Subcutaneous adipose tissue (tissue), 4 donors: ENCODE data around the gene ASPSCR1. TPM values are rescaled to one million over a fixed set of nuclear protein-coding genes. Genes with fewer than 3 reads are reported as not detected.

Source experiments
- total RNA-seq, 4 donors: library from RNA; depleted of rRNA; stranded (reverse); fragments of >200 nt; gene quantifications; one replicate each; pipeline ENCODE4 v1.1.0, GENCODE V29; 2016
- TF ChIP-seq, protein P1 (sequence below): fragments of 450-650 bp; IDR thresholded peaks from one replicate; pipeline ENCODE4 v1.5.1; 2016; ENCODE audit warnings: low read depth, mild to moderate bottlenecking, control low read depth, antibody characterized with exemption, moderate library complexity

The ASPSCR1 gene
- total RNA-seq, 4 donors from 2014 or later: 8.2 to 30.1 (median 18.1) TPM

DNA sequence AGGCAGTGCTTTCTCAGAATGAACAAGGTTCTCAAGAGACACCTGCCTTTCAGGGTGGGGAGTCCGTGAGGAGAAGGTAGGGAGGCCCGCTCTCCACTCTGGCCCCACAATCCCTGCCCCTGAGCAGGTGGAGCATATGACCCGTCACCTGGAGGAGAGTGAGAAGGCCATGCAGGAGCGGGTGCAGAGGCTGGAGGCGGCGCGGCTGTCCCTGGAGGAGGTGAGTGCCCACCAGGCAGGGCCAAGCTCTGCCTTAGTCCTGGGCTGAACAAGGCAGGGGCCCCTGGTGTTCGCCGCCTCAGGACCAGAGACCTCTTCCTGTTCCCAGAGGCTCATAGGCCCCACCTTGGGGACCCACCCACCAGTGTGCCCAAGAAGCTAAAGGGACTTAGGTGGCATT is 51.5 kb downstream of the ASPSCR1 start:
- TF ChIP-seq, protein P1, sequence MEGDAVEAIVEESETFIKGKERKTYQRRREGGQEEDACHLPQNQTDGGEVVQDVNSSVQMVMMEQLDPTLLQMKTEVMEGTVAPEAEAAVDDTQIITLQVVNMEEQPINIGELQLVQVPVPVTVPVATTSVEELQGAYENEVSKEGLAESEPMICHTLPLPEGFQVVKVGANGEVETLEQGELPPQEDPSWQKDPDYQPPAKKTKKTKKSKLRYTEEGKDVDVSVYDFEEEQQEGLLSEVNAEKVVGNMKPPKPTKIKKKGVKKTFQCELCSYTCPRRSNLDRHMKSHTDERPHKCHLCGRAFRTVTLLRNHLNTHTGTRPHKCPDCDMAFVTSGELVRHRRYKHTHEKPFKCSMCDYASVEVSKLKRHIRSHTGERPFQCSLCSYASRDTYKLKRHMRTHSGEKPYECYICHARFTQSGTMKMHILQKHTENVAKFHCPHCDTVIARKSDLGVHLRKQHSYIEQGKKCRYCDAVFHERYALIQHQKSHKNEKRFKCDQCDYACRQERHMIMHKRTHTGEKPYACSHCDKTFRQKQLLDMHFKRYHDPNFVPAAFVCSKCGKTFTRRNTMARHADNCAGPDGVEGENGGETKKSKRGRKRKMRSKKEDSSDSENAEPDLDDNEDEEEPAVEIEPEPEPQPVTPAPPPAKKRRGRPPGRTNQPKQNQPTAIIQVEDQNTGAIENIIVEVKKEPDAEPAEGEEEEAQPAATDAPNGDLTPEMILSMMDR: no peak

GRCh38 chr17:82029391-82029790 is 52.0 kb downstream of the ASPSCR1 start:
- TF ChIP-seq, protein P1: no peak

GRCh38 chr17:82029990-82030469 is 52.6 kb downstream of the ASPSCR1 start:
- TF ChIP-seq, protein P1: no peak

GRCh38 chr17:82030470-82031302 is 53.3 kb downstream of the ASPSCR1 start:
- TF ChIP-seq, protein P1: no peak

- TF ChIP-seq, protein P1: no peak
These were observed 54.0 kb downstream of the ASPSCR1 start, which contains the start of gene RAC3 for GRCh38 chr17:82031303-82031884. Gene RAC3, plus strand, starts transcription at chr17:82031678. Its CDS starts 84 bp downstream, at chr17:82031762.

DNA sequence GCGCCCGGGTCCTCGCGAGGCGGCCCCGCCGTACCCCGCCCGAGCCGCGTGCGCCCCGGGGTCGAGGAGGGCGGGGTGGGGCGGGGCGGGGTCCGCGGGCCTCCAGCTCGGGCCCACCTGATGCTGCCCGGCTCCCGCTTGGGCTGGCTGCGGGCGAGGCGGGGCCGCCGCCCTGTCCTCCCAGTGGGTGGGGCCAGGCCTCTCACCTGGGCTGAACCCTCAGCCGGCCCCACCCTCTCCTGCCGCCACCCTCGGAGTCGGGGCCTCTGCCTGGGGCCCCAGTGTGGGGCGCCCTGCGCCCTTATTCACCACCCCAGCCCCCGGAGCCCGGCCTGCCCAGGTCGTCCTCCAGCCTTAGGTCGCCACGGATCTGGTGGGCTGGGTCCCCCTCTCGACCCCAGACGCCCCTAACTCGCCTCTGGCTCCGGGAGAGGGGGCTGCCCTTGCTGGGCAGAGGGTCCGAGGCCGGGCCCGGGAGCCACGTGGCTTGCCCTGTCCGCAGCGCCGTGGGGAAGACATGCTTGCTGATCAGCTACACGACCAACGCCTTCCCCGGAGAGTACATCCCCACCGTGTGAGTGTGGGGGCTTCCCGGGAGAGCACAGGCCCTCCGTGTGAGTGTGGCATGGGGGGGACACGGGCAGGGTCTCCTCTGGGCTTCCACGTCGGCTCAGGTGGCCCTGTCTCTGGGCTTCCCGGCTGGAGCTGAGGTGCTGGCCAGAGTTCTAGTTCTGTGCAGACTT is 54.6 kb downstream of the ASPSCR1 start:
- TF ChIP-seq, protein P1: no peak
